H9 (cell line): Measurements from ENCODE around the gene ENGASE. TPM values are rescaled to one million over a fixed set of nuclear protein-coding genes. Genes with fewer than 3 reads are reported as not detected.

Experiments
- DNase-seq: peaks from one replicate; pipeline ENCODE4 v3.0.0-alpha.2; 2017
- H2AFZ ChIP-seq: one replicate; pipeline ENCODE4 v1.6.1; 2013; ENCODE audit warnings: mild to moderate bottlenecking, low read length, control low read depth, moderate library complexity
- H2AK5ac ChIP-seq: 2 replicates; pipeline ENCODE4 v1.6.1; 2013; ENCODE audit warnings: low read length, control low read depth, mixed read lengths; ENCODE audit not compliant: insufficient read length
- H2BK120ac ChIP-seq: one replicate; pipeline ENCODE4 v1.6.1; 2013; ENCODE audit warnings: low read depth, mild to moderate bottlenecking, low read length, control low read depth, inconsistent platforms; ENCODE audit not compliant: poor library complexity, severe bottlenecking
- H2BK12ac ChIP-seq: 2 replicates; pipeline ENCODE4 v1.6.1; 2013; ENCODE audit warnings: low read length, control low read depth, mixed read lengths, low read depth; ENCODE audit not compliant: insufficient read length
- H2BK15ac ChIP-seq: 2 replicates; pipeline ENCODE4 v1.6.1; 2013; ENCODE audit warnings: low read depth, low read length, control low read depth
- H2BK20ac ChIP-seq: one replicate; pipeline ENCODE4 v1.6.1; 2013; ENCODE audit warnings: low read depth, mild to moderate bottlenecking, low read length, control low read depth, inconsistent platforms; ENCODE audit not compliant: poor library complexity, severe bottlenecking
- H2BK5ac ChIP-seq: 2 replicates; pipeline ENCODE4 v1.6.1; 2013; ENCODE audit warnings: low read length, control low read depth, mixed read lengths; ENCODE audit not compliant: insufficient read length
- H3K14ac ChIP-seq: 2 replicates; pipeline ENCODE4 v1.6.1; 2013; ENCODE audit warnings: low read length, control low read depth; ENCODE audit not compliant: insufficient read depth
- H3K18ac ChIP-seq: 2 replicates; pipeline ENCODE4 v1.6.1; 2013; ENCODE audit warnings: low read depth, mild to moderate bottlenecking, mixed read lengths, low read length, control low read depth; ENCODE audit not compliant: insufficient read length
- H3K23ac ChIP-seq: 2 replicates; pipeline ENCODE4 v1.6.1; 2013; ENCODE audit warnings: low read length, control low read depth, mixed read lengths, low read depth; ENCODE audit not compliant: insufficient read length
- H3K23me2 ChIP-seq: 2 replicates; pipeline ENCODE4 v1.6.1; 2013; ENCODE audit warnings: low read depth, mild to moderate bottlenecking, mixed read lengths, low read length, control low read depth; ENCODE audit not compliant: insufficient read length, poor library complexity, severe bottlenecking
- H3K27ac ChIP-seq: 2 replicates; pipeline ENCODE4 v1.5.1; 2013; ENCODE audit warnings: low read length, control low read depth, mixed read lengths, low read depth; ENCODE audit not compliant: insufficient read length
- H3K27me3 ChIP-seq: 2 replicates; pipeline ENCODE4 v1.6.1; 2013; ENCODE audit warnings: low read length, control low read depth, inconsistent platforms; ENCODE audit not compliant: insufficient read depth
- H3K4ac ChIP-seq: 2 replicates; pipeline ENCODE4 v1.6.1; 2013; ENCODE audit warnings: low read depth, mild to moderate bottlenecking, control low read depth, inconsistent platforms, low read length, moderate library complexity
- H3K4me1 ChIP-seq: 2 replicates; pipeline ENCODE4 v1.6.1; 2013; ENCODE audit warnings: low read length, control low read depth, inconsistent platforms; ENCODE audit not compliant: insufficient read depth
- H3K4me2 ChIP-seq: 2 replicates; pipeline ENCODE4 v1.6.1; 2013; ENCODE audit warnings: low read length, control low read depth, mixed read lengths; ENCODE audit not compliant: insufficient read length, insufficient read depth
- H3K56ac ChIP-seq: 2 replicates; pipeline ENCODE4 v1.6.1; 2013; ENCODE audit warnings: low read depth, mild to moderate bottlenecking, mixed read lengths, low read length, control low read depth; ENCODE audit not compliant: insufficient read length
- H3K79me1 ChIP-seq: 2 replicates; pipeline ENCODE4 v1.6.1; 2013; ENCODE audit warnings: low read depth, mild to moderate bottlenecking, moderate library complexity, low read length, control low read depth, inconsistent platforms; ENCODE audit not compliant: insufficient read depth, poor library complexity, severe bottlenecking
- H3K79me2 ChIP-seq: 2 replicates; pipeline ENCODE4 v1.6.1; 2013; ENCODE audit warnings: low read length, control low read depth, inconsistent platforms; ENCODE audit not compliant: insufficient read depth
- H3K9ac ChIP-seq: 2 replicates; pipeline ENCODE4 v1.6.1; 2013; ENCODE audit warnings: low read length, control low read depth, mixed read lengths; ENCODE audit not compliant: insufficient read length; ENCODE audit errors: extremely low read depth
- H3K9me3 ChIP-seq: one replicate; pipeline ENCODE4 v1.6.1; 2013; ENCODE audit warnings: low read depth, low read length, inconsistent platforms; ENCODE audit not compliant: control insufficient read depth
- H3T11ph ChIP-seq: one replicate; pipeline ENCODE4 v1.6.1; 2013; ENCODE audit warnings: mild to moderate bottlenecking, low read length, control low read depth, inconsistent platforms
- H4K20me1 ChIP-seq: one replicate; pipeline ENCODE4 v1.6.1; 2013; ENCODE audit not compliant: control insufficient read depth, insufficient read length, insufficient read depth
- H4K5ac ChIP-seq: 2 replicates; pipeline ENCODE4 v1.6.1; 2013; ENCODE audit warnings: low read depth, mild to moderate bottlenecking, mixed read lengths, low read length, control low read depth; ENCODE audit not compliant: insufficient read length
- H4K8ac ChIP-seq: replicated peaks from 2 replicates; pipeline ENCODE4 v1.6.1; 2013; ENCODE audit warnings: low read length, control low read depth, mixed read lengths, low read depth; ENCODE audit not compliant: insufficient read length
- H4K91ac ChIP-seq: 2 replicates; pipeline ENCODE4 v1.6.1; 2013; ENCODE audit warnings: low read depth, mild to moderate bottlenecking, moderate library complexity, mixed read lengths, low read length, control low read depth; ENCODE audit not compliant: insufficient read length
- H3K27ac Mint-ChIP-seq, 3 experiments: 2 replicates in 2 of 3; 3 replicates in 1 of 3; pipeline ENCODE4 v1.8.0; 2020 to 2021; ENCODE audit warnings: mixed read lengths in 3 of 3, mild to moderate bottlenecking in 1 of 3, moderate library complexity in 1 of 3
- H3K27me3 Mint-ChIP-seq: 2 replicates; pipeline ENCODE4 v1.8.0; 2021; ENCODE audit warnings: low read depth, mild to moderate bottlenecking, moderate library complexity, mixed read lengths
- H3K36me3 Mint-ChIP-seq, 3 experiments: 2 replicates in 2 of 3; 3 replicates in 1 of 3; pipeline ENCODE4 v1.8.0; 2020 to 2021; ENCODE audit warnings: low read depth in 3 of 3, mixed read lengths in 3 of 3; ENCODE audit not compliant: insufficient read depth in 1 of 3
- H3K4me1 Mint-ChIP-seq, 2 experiments: 2 replicates each; pipeline ENCODE4 v1.8.0; 2020; ENCODE audit warnings: mixed read lengths in 2 of 2
- H3K4me3 Mint-ChIP-seq, 2 experiments: 2 replicates in 1 of 2; 3 replicates in 1 of 2; pipeline ENCODE4 v1.8.0; 2020 to 2021; ENCODE audit warnings: mild to moderate bottlenecking in 2 of 2, mixed read lengths in 2 of 2, moderate library complexity in 1 of 2
- H3K9me3 Mint-ChIP-seq, 2 experiments: 2 replicates in 1 of 2; 3 replicates in 1 of 2; pipeline ENCODE4 v1.8.0; 2020; ENCODE audit warnings: mild to moderate bottlenecking in 2 of 2, mixed read lengths in 2 of 2, moderate library complexity in 1 of 2
- CTCF ChIP-seq: fragments of 200-600 bp; sonication (generic); conservative IDR thresholded peaks from 3 replicates; pipeline ENCODE4 v1.8.0; 2021; ENCODE audit warnings: antibody characterized with exemption, mild to moderate bottlenecking
- WGBS: extraction: QIAGEN DNeasy Blood & Tissue Kit; methylation state at CpG from one replicate; pipeline ENCODE4 v1.1.7; 2013; ENCODE audit warnings: missing lambda C conversion rate, low lambda C conversion rate, mixed read lengths; ENCODE audit not compliant: insufficient read length; ENCODE audit errors: extremely low coverage; 5-methylcytosine and 5-hydroxymethylcytosine counted together
- total RNA-seq: library from RNA; stranded (reverse); gene quantifications from 2 replicates; pipeline ENCODE4 v1.2.1, GENCODE V29; 2021

Gene ENGASE
- total RNA-seq, 1 experiment from 2014 or later, result 20.6 TPM

- H2BK20ac ChIP-seq, result no peak overlapping the region
- no peak overlapping the region for H2BK15ac ChIP-seq
- WGBS, result no CpG with 5 or more reads among the region's 11 CpGs
- H3K9ac ChIP-seq, result no peak overlapping the region
- no peak overlapping the region for H2BK12ac ChIP-seq
- no peak overlapping the region for H4K5ac ChIP-seq
- H3K27ac ChIP-seq, result no peak overlapping the region
- no peaks in the 10 kb centered on the region for H3K79me2 ChIP-seq
- H3K18ac ChIP-seq, result no peak overlapping the region
- no peak overlapping the region for H3K4ac ChIP-seq
- H2AK5ac ChIP-seq, result no peak overlapping the region
- Mint-ChIP-seq H3K36me3 (peaks cover 0 to 4% (median 3%) of the 10 kb centered on the region in 3 experiments; a peak in 2 of 7 replicates), H3K27ac (no peak overlapping the region), H3K27me3 (peaks cover 72% of the 10 kb centered on the region), H3K4me1 (peaks cover 0 to 14% of the 10 kb centered on the region in 2 experiments; a peak in 2 of 4 replicates), H3K4me3 (no peak overlapping the region), H3K9me3 (peaks cover 26% of the 10 kb centered on the region in 2 experiments)
- no peak overlapping the region for H3K23ac ChIP-seq
- H2BK5ac ChIP-seq, result no peak overlapping the region
- H2AFZ ChIP-seq, result no peak overlapping the region
- H3K9me3 ChIP-seq, result no peaks in the 10 kb centered on the region
- TF ChIP-seq CTCF, result no peak
- H4K20me1 ChIP-seq, result no peaks in the 10 kb centered on the region
- DNase-seq, result no peak
- H3K79me1 ChIP-seq, result no peaks in the 10 kb centered on the region
- H3K23me2 ChIP-seq, result no peaks in the 10 kb centered on the region
- H3T11ph ChIP-seq, result no peak overlapping the region
- no peak overlapping the region for H3K14ac ChIP-seq
- H4K91ac ChIP-seq, result no peak overlapping the region
- no peak overlapping the region for H2BK120ac ChIP-seq
- no peaks in the 10 kb centered on the region for H3K27me3 ChIP-seq
- H4K8ac ChIP-seq, result no peak overlapping the region
- no peak overlapping the region for H3K56ac ChIP-seq
- H3K4me1 ChIP-seq, result no peaks in the 10 kb centered on the region
- H3K4me2 ChIP-seq, result no peak overlapping the region
These were observed 24.8 kb upstream of the ENGASE start for GRCh38 chr17:79049821-79050220.
